Urinary bladder (tissue), 4 donors: ENCODE results near the gene ANXA4. TPM values are rescaled to one million over a fixed set of nuclear protein-coding genes. Genes with fewer than 3 reads are reported as not detected.
A peak's percentile ranks its signal among the peaks of the same experiment; 100 is the strongest.
"Not testable (repeated sequence)": the region's sequence is repeated elsewhere in the genome, so short reads cannot be mapped to it uniquely, and the experiment has no call there.

Source experiments
- DNase-seq: peaks from one replicate; pipeline ENCODE4 v3.0.0-alpha.2; 2015; ENCODE audit errors: extremely low spot score
- H3K27ac ChIP-seq: one replicate; pipeline ENCODE4 v1.5.1; 2013; ENCODE audit warnings: low read depth, mild to moderate bottlenecking, moderate library complexity
- H3K36me3 ChIP-seq: one replicate; pipeline ENCODE4 v1.6.1; 2013; ENCODE audit warnings: mild to moderate bottlenecking, moderate library complexity; ENCODE audit not compliant: insufficient read depth
- H3K4me1 ChIP-seq: one replicate; pipeline ENCODE4 v1.6.1; 2013; ENCODE audit warnings: mild to moderate bottlenecking, moderate library complexity; ENCODE audit not compliant: insufficient read depth
- H3K4me3 ChIP-seq: one replicate; pipeline ENCODE4 v1.5.1; 2013; ENCODE audit warnings: low read depth, low read length
- WGBS: extraction: QIAGEN DNeasy Blood & Tissue Kit; methylation state at CpG from one replicate; pipeline ENCODE4 v1.1.7; 2013; 5-methylcytosine and 5-hydroxymethylcytosine counted together
- polyA plus RNA-seq: library from polyadenylated mRNA; stranded (reverse); fragments of 200-250 nt; gene quantifications from one replicate; pipeline ENCODE4 v1.2.3, GENCODE V29; 2013
- total RNA-seq: library from RNA; depleted of rRNA; stranded (reverse); fragments of >200 nt; gene quantifications from one replicate; pipeline ENCODE4 v1.2.3, GENCODE V29; 2014
- donor health status: healthy with polysubstance abuse.
- donor health status: healthy.

Gene ANXA4
- total and polyA plus RNA-seq, 2 donors: 27.1 to 68.0 TPM

DNA sequence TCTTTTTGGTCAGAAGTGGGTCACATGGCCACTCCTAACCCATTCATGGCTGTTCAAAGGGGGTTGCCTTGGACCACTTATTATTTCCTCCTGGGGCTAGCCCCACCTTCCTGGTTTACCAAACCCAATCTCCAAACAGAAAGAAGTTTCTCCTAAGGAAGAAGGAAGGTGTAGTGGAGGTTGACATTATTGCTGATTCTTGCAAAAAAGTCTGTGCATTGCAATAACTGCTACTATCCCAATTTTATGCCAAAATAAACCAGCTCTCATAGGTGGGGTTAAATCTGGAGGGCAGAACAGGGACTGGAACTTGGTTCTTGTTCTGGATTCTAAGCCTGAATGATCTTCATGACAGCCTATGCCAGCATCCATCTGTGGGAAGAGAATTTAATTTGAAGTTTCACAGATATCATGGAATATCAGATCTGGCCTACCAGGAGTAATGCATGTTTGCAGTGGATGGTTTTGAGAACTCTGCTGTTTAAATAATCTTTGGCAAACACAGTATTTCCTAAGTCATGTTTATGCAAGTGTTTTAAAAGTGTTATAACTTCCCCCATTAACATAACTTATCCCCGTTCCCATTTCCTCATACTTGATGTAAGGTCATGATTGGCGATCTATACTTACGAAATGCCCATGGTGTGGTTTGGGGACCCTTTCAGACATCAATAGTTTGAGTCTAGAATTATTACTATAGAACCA is 11.9 kb downstream of the ANXA4 start:
- Histone ChIP-seq H3K27ac (no peak overlapping the region), H3K4me1 (peaks cover 3% of the 10 kb centered on the region), H3K36me3 (no peaks in the 10 kb centered on the region), H3K4me3 (no peak overlapping the region)
- DNase-seq: no peak
- WGBS: 76% methylated on average over 3 of the region's 3 CpGs

DNA sequence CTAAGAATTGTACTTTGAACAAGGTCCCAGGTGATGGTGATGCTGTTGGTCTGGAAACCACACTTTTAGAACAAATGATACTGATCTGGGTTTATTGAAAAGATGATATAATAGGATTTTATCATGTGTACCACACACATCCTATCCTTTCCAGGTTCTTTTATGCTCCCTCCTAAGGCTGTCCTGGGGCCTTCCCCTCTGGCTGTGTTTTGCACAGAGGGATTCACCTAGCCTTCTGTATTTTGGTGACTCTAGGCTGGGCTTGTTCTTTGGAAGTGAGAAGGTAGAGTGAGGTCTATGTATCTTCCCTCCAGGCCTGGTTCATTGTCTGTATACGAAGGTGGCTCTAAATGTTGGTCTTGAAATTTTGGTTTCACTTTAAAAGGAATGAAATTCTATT is 12.7 kb downstream of the ANXA4 start:
- Histone ChIP-seq H3K4me1 (peaks cover 3% of the 10 kb centered on the region), H3K36me3 (no peaks in the 10 kb centered on the region), H3K27ac (no peak overlapping the region), H3K4me3 (no peak overlapping the region)
- WGBS: 76% methylated on average over 1 of the region's 1 CpG
- DNase-seq: no peak

DNA sequence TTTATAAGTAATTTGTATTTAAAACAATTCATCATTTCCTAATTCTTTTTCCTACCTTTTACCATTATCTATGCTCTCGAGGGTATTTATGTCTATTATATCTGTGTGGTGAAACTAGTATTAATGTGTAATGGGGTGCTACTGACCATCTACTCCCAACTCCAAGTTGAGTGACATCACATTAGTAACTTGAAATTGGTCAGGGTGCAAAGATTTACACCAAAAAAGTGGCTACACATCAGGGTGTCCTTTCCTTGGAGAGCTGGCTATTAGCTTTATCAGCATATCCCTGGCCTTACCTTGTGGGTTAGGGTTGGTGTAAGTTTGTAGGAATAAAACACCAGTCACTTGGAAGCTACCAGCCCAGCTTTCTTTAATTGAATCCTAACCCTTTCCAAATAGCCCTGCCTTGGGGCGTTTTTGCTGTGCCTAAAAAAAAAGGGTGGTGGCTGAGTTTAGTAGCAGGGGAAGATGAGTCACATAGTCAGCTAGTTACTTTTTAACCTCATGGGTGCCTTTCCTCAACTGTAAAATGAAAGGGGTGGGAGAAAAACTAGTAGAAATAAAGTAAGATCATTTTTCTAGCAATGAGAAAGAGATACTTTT is 14.0 kb downstream of the ANXA4 start:
- no peak for DNase-seq
- Histone ChIP-seq H3K4me3 (no peak overlapping the region), H3K27ac (no peak overlapping the region), H3K4me1 (peaks cover 3% of the 10 kb centered on the region), H3K36me3 (no peaks in the 10 kb centered on the region)
- 49% methylated on average over 2 of the region's 2 CpGs for WGBS

DNA sequence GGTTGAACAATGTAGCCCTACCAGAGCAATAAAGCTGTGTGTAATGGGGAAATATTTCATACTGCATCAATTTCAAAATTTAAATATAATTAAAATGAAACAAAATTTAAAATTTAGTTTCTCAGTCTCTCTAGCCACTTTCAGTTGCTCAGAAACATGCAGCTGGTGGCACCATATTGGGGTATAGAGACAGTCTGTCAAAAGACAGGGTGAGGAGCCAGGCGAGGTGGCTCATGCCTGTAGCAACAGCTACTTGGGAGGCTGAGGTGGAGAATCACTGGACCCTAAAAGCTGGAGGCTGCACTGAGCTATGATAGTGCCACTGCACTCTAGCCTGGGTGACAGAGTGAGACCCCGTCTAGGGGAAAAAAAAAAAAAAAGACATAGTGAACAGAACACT is 20.1 kb downstream of the ANXA4 start:
- Histone ChIP-seq H3K36me3 (no peaks in the 10 kb centered on the region), H3K27ac (no peak overlapping the region), H3K4me3 (no peak overlapping the region), H3K4me1 (peaks cover 4% of the 10 kb centered on the region)
- no peak for DNase-seq
- WGBS: over 99% methylated on average over 2 of the region's 2 CpGs

DNA sequence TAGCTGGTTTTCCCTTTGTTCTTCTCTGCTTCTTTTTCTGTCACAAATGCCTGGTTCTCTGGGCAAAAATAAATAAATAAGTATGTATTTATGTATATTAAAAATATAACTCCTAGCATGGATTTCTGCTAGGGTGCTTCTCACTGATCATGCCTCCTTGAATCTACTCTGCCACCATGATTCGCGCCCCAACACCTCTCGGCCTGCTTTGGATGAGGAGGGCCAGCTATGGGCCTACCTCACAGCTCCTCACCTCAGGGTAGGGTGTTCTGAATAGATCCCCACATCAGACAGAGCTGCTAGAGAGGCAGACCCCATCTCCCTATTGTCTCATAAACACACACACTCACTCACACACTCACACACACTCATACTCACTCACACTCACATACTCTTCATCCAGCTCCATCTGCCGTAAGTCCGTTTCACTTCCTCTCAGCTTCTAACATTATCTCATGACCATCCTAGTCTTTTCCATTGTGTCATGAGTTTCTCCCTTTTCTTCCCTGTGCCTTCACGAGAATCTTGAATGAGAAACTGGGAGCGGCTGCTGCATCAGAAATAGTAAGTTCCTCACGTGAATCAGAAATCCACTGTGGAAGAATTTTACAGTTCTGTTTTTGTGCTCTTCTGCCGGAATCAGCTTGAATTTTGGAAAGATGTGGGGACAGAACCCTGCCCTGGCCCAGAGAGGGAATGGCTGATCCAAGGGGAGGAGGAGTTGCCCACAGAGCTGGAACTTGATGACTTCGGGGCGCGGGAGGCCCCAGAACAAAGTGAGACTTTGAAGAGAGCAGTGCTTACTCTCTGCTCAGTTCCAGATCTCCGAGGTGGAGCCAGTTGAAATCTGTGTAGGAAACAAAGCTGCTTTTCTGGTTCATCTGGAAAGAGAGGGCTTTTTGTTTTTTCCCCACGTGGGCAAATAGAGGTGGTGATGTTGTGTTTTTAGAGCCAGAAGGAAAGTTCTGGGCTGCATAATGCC is 20.9 kb downstream of the ANXA4 start:
- H3K4me1 ChIP-seq: peaks cover 4% of the 10 kb centered on the region
- 79% methylated on average over 14 of the region's 14 CpGs for WGBS
- DNase-seq: no peak
- no peak overlapping the region for H3K4me3 ChIP-seq
- no peaks in the 10 kb centered on the region for H3K36me3 ChIP-seq
- H3K27ac ChIP-seq: peak overlapping the region; percentile 64

DNA sequence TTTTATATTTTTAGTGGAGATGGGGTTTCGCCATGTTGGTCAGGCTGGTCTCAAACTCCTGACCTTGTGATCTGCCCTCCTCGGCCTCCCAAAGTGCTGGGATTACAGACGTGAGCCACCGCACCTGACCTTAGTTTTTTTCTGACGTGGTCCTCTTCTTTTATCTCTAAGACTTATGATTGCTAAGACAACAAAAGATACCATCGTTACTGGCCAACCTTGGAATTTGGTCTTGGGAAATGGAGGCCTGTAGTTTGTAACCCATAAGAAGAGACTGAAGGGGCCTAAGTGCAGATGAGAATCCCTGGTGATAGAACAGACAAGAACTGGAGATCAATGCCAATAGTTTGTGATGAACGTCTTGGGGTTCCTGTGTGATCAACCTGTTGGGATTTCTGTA is 21.9 kb downstream of the ANXA4 start:
- not testable (repeated sequence) for H3K36me3 ChIP-seq, H3K4me3 ChIP-seq, H3K27ac ChIP-seq, H3K4me1 ChIP-seq, DNase-seq
- WGBS: 88% methylated on average over 7 of the region's 7 CpGs

DNA sequence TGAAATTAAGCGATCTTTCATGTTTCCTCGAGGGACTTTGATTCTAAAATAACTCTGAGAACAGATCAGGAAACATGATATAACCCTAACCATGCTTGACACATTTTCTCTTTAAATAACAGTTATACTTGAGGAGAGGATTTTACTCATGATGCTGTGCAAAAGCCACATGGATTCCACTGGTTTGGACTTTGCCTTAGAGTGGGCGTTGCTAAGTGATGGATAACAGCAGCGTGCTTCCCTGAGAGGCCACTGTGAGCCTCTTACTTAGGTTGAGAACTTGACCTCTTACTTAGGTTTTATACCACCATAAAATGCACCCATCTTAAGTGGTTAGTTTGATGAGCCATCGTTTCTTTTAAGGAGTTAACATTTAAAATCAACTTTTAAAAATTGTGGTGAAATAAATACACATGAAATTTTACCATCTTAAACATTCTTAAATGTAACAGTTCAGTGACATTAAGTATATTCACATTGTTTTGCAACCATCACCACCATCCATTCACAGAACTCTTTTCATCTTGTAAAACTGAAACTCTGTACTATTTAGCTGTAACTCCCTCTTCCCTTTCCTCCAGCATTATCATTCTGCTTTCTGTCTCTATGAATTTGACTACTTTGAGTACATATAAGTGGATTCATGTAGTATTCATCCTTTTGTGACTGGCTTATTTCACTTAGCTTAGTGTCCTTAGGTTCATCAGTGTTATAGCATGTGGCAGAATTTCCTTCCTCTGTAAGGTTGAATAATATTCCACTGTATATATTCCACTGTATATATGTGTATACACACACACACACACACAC is 22.6 kb downstream of the ANXA4 start:
- no peak overlapping the region for H3K27ac ChIP-seq

DNA sequence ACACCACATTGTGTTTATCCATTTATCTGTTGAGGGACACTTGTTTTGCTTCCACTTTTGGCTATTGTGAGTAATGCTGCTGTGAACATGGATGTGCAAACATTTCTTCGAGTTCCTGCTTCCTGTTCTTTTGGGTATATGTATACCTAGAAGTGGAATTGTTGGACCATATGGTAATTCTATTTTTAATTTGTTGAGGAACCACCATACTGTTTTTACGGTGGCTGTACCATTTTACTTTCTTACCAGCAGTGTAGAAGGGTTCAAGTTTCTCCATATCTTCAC is 23.1 kb downstream of the ANXA4 start:
- 89% methylated on average over 2 of the region's 2 CpGs for WGBS
- peaks cover 4% of the 10 kb centered on the region for H3K4me1 ChIP-seq
- no peak overlapping the region for H3K27ac ChIP-seq
- no peaks in the 10 kb centered on the region for H3K36me3 ChIP-seq
- no peak overlapping the region for H3K4me3 ChIP-seq
- DNase-seq: no peak

More for the DNA sequence above, 22.6 kb downstream of the ANXA4 start:
- DNase-seq: no peak
- Histone ChIP-seq H3K36me3 (no peaks in the 10 kb centered on the region), H3K4me3 (no peak overlapping the region), H3K4me1 (peaks cover 4% of the 10 kb centered on the region)
- 75% methylated on average over 5 of the region's 5 CpGs for WGBS

DNA sequence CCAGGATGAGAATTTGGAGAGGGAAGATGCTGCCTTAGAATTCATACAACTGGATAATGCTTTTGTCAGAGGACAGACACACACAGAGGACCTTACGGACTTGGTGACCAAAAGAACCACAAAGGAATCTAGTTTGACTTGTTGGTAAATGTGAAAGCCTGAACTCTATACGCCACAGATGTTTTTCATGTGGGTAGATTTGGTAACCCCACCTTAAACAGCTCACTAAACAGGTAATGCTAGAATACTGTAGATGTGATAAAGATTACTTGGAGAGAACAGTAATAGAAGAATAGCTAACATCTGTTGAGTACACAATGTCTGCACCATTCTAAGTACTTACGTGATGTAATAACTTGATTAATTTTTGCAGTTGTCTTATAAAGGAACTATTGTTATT is 24.1 kb downstream of the ANXA4 start:
- DNase-seq: no peak
- H3K4me3 ChIP-seq: no peak overlapping the region
- no peaks in the 10 kb centered on the region for H3K36me3 ChIP-seq
- 73% methylated on average over 3 of the region's 3 CpGs for WGBS
- peaks cover 4% of the 10 kb centered on the region for H3K4me1 ChIP-seq
- no peak overlapping the region for H3K27ac ChIP-seq

DNA sequence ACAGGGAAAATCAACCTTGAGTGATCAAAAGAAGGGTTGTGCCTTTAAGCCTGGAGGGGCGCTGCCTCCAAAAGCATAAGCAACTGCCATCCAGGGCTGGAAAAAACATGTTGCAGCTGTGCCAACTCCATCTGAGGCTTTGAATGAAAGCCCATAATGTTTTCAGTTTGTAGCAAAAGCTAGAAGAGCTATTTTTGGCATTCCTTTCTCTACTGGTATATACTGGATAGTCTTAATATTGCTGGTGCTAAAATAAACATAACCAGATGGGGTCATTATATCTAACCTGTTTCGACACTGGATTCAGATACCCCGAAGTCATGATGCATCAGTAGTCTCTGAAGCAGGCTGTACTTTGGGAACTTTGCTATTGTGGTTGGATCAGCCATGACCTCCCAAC is 25.1 kb downstream of the ANXA4 start:
- no peak for DNase-seq
- peaks cover 4% of the 10 kb centered on the region for H3K4me1 ChIP-seq
- WGBS: 41% methylated on average over 3 of the region's 3 CpGs
- no peaks in the 10 kb centered on the region for H3K36me3 ChIP-seq
- H3K4me3 ChIP-seq: no peak overlapping the region
- H3K27ac ChIP-seq: no peak overlapping the region

DNA sequence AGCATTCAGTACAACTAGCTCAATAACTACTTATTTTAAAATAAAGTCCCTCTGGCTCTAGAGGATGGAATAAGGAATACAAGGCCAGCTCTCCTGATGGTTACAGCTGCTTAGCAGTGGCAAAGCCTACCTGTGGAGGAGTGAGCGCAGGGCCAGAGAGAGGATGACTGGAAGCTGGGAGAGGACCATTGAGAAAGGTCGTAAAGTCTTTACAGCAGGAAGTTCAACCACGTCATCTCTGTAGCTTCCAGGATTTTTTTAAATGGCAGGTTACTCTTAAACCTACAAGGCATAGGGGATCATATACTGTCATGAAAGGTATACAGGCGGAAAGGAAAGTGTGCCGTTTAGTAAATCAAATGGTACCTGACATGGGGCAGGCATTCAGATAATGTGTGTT is 26.3 kb downstream of the ANXA4 start:
- no peak overlapping the region for H3K4me3 ChIP-seq
- peaks cover 4% of the 10 kb centered on the region for H3K4me1 ChIP-seq
- DNase-seq: no peak
- no peaks in the 10 kb centered on the region for H3K36me3 ChIP-seq
- WGBS: 84% methylated on average over 5 of the region's 5 CpGs
- H3K27ac ChIP-seq: no peak overlapping the region

DNA sequence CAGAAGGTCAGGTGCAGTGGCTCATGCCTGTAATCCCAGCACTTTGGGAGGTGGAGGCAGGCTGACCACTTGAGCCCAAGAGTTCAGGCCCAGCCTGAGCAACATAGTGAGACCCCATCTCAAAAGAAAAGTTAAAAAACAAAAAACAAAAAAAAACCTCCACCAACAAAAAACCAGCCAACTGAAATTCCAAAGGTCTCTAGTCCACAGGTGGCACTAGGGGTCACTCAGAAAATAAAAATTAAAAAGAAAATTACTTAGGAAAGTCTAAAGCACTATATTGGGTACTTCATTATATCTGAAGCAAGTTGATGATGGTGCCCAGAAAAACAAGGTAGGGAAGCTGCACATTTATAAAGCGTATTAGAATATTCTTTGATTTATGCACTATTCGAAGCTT is 26.9 kb downstream of the ANXA4 start:
- DNase-seq: no peak
- 95% methylated on average over 2 of the region's 2 CpGs for WGBS
- no peaks in the 10 kb centered on the region for H3K36me3 ChIP-seq
- no peak overlapping the region for H3K4me3 ChIP-seq
- H3K4me1 ChIP-seq: peaks cover 4% of the 10 kb centered on the region
- no peak overlapping the region for H3K27ac ChIP-seq

DNA sequence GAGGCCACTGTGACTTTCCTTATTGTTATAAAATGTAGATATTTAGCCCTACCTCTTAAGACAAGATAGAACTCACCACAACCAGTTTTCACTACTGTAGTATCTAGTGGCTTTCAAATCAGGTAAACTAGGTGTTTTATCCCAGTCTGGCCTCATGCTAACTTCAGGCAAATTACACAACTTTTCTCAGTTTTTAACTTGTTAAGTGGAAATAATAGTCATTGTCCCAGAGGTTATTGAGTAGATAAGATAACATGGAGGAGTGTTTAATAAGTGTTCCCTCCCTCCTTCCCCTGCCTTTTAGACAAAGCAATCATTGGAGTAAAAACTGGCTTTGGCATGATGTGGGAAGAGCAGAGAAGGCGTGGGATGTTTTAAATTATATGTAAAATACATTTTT is 27.3 kb downstream of the ANXA4 start:
- Histone ChIP-seq H3K36me3 (no peaks in the 10 kb centered on the region), H3K4me3 (no peak overlapping the region), H3K27ac (no peak overlapping the region), H3K4me1 (peaks cover 4% of the 10 kb centered on the region)
- DNase-seq: no peak
- 84% methylated on average over 1 of the region's 1 CpG for WGBS
